ENCODE measurements around the gene MOGAT2.

The MOGAT2 gene

DNA sequence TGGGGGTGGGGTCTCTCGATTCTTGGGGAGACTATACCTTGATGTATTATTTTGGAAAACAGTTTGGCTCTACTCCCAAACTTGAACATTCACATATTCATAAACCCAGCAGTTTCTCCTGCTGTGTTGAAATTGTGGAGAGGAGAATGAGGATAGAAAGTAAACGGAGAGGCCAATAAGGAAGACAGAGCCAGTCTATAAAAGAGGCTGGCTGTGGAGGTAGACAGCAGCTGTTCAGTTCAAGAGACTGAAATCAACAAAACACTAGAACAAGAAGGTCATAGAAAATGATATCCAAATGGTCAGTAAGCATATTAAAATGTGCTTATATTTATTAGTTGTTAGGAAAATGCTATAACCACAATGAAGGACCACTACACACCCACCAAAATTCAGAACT lies 1.9 kb upstream of the MOGAT2 start:
- H3K4me1 ChIP-seq (ENCODE audit: insufficient read depth, low read length, severe bottlenecking): no peaks in the 10 kb centered on the region
- no peak overlapping the region for H3K4me2 ChIP-seq (ENCODE audit: low read length)
- no peak overlapping the region for H2AFZ ChIP-seq (ENCODE audit: low read length)
- no peaks in the 10 kb centered on the region for H3F3A ChIP-seq (ENCODE audit: insufficient read depth, low read length)
- no peak for TF ChIP-seq EZH2 (IDR thresholded peaks at IDR 0.05; ENCODE audit: borderline replicate concordance, low read length)
- TF ChIP-seq, protein P1, sequence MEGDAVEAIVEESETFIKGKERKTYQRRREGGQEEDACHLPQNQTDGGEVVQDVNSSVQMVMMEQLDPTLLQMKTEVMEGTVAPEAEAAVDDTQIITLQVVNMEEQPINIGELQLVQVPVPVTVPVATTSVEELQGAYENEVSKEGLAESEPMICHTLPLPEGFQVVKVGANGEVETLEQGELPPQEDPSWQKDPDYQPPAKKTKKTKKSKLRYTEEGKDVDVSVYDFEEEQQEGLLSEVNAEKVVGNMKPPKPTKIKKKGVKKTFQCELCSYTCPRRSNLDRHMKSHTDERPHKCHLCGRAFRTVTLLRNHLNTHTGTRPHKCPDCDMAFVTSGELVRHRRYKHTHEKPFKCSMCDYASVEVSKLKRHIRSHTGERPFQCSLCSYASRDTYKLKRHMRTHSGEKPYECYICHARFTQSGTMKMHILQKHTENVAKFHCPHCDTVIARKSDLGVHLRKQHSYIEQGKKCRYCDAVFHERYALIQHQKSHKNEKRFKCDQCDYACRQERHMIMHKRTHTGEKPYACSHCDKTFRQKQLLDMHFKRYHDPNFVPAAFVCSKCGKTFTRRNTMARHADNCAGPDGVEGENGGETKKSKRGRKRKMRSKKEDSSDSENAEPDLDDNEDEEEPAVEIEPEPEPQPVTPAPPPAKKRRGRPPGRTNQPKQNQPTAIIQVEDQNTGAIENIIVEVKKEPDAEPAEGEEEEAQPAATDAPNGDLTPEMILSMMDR (IDR thresholded peaks at IDR 0.05; ENCODE audit: low read length): no peak
- H3K4me3 ChIP-seq (ENCODE audit: low read depth, low read length, poor library complexity, severe bottlenecking): no peak overlapping the region
- no peaks in the 10 kb centered on the region for H4K20me1 ChIP-seq (ENCODE audit: insufficient read depth, low read length)
- no peaks in the 10 kb centered on the region for H3K79me2 ChIP-seq (ENCODE audit: insufficient read depth, low read length)
- H3K27ac ChIP-seq (ENCODE audit: low read depth, low read length, poor library complexity, severe bottlenecking): no peak overlapping the region
- H3K36me3 ChIP-seq (ENCODE audit: insufficient read depth, low read length): no peaks in the 10 kb centered on the region
- no peak overlapping the region for H3K9ac ChIP-seq (ENCODE audit: low read length)
- H3K9me3 ChIP-seq (ENCODE audit: low read length): no peaks in the 10 kb centered on the region
- no peaks in the 10 kb centered on the region for H3K27me3 ChIP-seq (ENCODE audit: insufficient read depth, low read length)
- H3K9me2 ChIP-seq (ENCODE audit: low read depth, low read length): no peaks in the 10 kb centered on the region

DNA sequence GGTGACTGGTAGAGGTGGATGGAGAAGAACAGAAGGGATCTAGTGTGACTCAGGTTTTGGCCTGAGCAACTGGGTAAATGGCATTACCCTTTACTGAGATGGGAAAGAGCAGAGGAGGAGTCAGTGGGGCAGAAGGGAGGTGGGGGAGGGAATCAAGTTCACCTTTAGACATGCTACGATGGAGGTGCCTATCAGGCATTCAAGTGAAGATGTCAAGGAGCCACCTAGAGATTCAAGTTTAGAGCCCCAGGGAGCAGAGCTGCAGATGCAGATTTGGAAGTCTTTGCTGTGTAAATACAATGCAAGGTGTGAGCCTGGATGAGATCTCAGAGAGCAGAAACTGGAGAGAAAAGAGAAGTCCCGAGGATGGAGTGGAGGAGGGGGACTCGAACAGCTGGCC lies 979 bp upstream of the MOGAT2 start:
- no peaks in the 10 kb centered on the region for H3K9me3 ChIP-seq (ENCODE audit: low read length)
- H3K27me3 ChIP-seq (ENCODE audit: insufficient read depth, low read length): no peaks in the 10 kb centered on the region
- H2AFZ ChIP-seq (ENCODE audit: low read length): no peak overlapping the region
- H3K79me2 ChIP-seq (ENCODE audit: insufficient read depth, low read length): no peaks in the 10 kb centered on the region
- H3K9me2 ChIP-seq (ENCODE audit: low read depth, low read length): no peaks in the 10 kb centered on the region
- no peak overlapping the region for H3K27ac ChIP-seq (ENCODE audit: low read depth, low read length, poor library complexity, severe bottlenecking)
- no peak overlapping the region for H3K4me3 ChIP-seq (ENCODE audit: low read depth, low read length, poor library complexity, severe bottlenecking)
- H3K4me2 ChIP-seq (ENCODE audit: low read length): no peak overlapping the region
- no peaks in the 10 kb centered on the region for H4K20me1 ChIP-seq (ENCODE audit: insufficient read depth, low read length)
- no peak overlapping the region for H3K9ac ChIP-seq (ENCODE audit: low read length)
- no peaks in the 10 kb centered on the region for H3K4me1 ChIP-seq (ENCODE audit: insufficient read depth, low read length, severe bottlenecking)
- TF ChIP-seq, protein P1 (IDR thresholded peaks at IDR 0.05; ENCODE audit: low read length): no peak
- TF ChIP-seq EZH2 (IDR thresholded peaks at IDR 0.05; ENCODE audit: borderline replicate concordance, low read length): no peak
- no peaks in the 10 kb centered on the region for H3K36me3 ChIP-seq (ENCODE audit: insufficient read depth, low read length)
- no peaks in the 10 kb centered on the region for H3F3A ChIP-seq (ENCODE audit: insufficient read depth, low read length)

DNA sequence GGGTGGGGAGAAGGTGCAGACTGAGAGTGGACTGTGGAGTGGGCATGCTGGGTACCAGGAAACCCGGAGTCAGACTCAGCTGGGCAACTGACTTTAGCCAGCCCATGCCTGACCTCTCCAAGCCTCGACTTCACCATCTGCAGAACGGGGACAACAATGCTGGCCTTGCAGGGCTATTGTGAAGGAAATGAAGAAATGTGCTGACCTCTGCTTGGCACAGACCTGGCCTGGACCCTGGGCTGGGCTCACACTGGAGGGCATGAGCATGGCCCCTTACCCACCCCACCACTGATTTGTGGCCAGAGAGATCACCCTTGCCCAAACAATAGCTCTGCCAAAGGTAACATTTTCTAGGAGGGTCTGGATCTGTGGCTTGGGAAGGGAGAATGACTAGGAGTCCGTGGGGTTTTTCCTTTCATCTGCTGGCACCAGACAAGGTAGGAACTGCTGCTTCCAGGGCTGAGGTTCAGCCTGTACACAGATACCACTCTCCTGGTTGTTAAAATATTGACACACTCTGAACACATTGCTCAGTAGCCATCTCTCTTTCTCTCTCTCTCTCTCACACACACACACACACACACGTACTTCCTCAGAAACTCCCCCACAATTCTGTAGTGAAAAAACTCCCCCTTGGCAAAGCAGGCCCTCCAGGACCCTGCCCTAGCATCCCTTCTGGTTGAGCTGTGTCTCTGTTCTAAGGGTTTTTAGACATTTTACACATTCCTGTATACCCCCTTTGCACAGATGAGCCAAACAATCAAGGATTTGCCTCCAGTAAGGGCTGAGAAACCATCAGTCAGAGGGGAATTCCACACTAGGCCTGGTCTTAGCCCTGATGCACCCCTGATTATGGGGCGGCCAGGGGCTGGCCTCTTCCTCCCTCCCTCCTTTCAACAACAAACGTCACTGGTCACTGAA lies 1.0 kb downstream of the MOGAT2 start:
- no peak for TF ChIP-seq EZH2 (IDR thresholded peaks at IDR 0.05; ENCODE audit: borderline replicate concordance, low read length)
- TF ChIP-seq, protein P1 (IDR thresholded peaks at IDR 0.05; ENCODE audit: low read length): no peak
- no peaks in the 10 kb centered on the region for H3K27me3 ChIP-seq (ENCODE audit: insufficient read depth, low read length)
- H3K9me2 ChIP-seq (ENCODE audit: low read depth, low read length): no peaks in the 10 kb centered on the region
- no peaks in the 10 kb centered on the region for H3K4me1 ChIP-seq (ENCODE audit: insufficient read depth, low read length, severe bottlenecking)
- no peaks in the 10 kb centered on the region for H3K79me2 ChIP-seq (ENCODE audit: insufficient read depth, low read length)
- no peak overlapping the region for H3K9ac ChIP-seq (ENCODE audit: low read length)
- H4K20me1 ChIP-seq (ENCODE audit: insufficient read depth, low read length): no peaks in the 10 kb centered on the region
- H3K4me2 ChIP-seq (ENCODE audit: low read length): no peak overlapping the region
- no peaks in the 10 kb centered on the region for H3K36me3 ChIP-seq (ENCODE audit: insufficient read depth, low read length)
- no peak overlapping the region for H3K4me3 ChIP-seq (ENCODE audit: low read depth, low read length, poor library complexity, severe bottlenecking)
- no peak overlapping the region for H2AFZ ChIP-seq (ENCODE audit: low read length)
- no peaks in the 10 kb centered on the region for H3F3A ChIP-seq (ENCODE audit: insufficient read depth, low read length)
- H3K27ac ChIP-seq (ENCODE audit: low read depth, low read length, poor library complexity, severe bottlenecking): no peak overlapping the region
- H3K9me3 ChIP-seq (ENCODE audit: low read length): no peaks in the 10 kb centered on the region
